Left renal pelvis (tissue), 4 donors: ENCODE measurements around the gene ZNF683. TPM values are rescaled to one million over a fixed set of nuclear protein-coding genes. Genes with fewer than 3 reads are reported as not detected.
"Not testable (repeated sequence)": the region's sequence is repeated elsewhere in the genome, so short reads cannot be mapped to it uniquely, and the experiment has no call there.

ENCODE experiments used
- DNase-seq, 4 donors: peaks; one replicate each; pipeline ENCODE4 v3.0.0-alpha.2; 2013; ENCODE audit warnings: low read depth in 4 of 4, low spot score in 3 of 4
- polyA plus RNA-seq, 4 donors: library from polyadenylated mRNA; unstranded; fragments of 120-200 nt; gene quantifications; one replicate each; pipeline ENCODE4 v1.2.1, GENCODE V29; 2013; ENCODE audit not compliant: insufficient read length in 4 of 4

Gene ZNF683
- polyA plus RNA-seq: not detected

DNA sequence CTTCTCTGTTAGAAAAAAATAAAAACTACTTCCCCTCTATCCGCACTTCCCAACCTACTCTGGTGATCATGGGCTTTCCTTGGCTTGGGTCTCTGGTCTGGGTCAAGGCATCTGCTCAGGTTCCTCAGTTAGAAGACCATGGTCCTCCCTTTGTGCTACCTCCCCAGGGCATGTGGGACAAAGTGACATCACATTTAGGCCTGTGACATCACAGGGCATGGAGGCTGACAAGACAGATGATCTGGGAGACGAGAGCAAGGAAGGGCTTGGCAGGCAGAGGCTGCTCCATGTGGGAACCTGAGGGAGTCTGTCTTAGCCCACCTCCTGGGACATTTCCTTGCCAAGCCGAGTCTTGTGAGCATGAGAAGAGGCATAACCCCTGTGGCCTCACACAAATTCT lies at the start of gene ZNF683:
Gene ZNF683 (minus strand): TSS at position 140 of the 400 bp plus-strand sequence. CDS start 4,179 bp downstream, outside the sequence.
- DNase-seq: not testable (repeated sequence)

- no peak for DNase-seq
Measured at GRCh38 chr1:26419494-26419893, 46.9 kb upstream of the ZNF683 start.

DNA sequence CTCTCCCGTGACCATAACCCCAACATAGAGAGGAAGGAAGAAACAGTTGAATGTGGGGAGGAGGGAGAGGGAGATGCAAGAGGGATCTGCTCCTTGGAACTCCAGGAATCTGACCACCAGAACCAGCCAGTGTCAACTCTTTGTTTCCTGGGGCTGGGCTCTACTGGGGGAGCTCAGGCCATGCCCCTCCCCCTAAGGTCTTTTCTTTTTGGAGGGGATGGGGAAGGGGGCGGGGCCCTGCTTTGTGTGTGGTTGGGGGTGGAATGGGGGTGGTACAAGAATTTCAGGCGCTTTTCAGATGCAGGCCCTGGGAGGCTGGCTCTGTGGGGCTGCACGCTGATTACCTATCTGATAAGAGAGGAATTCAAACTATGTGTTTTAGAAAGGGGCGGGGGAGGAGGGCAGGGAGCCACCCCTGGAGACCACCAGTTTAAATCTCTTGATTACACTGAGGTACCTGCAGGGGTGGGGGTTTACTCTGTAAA lies 46.4 kb upstream of the ZNF683 start:
- DNase-seq: no peak

DNA sequence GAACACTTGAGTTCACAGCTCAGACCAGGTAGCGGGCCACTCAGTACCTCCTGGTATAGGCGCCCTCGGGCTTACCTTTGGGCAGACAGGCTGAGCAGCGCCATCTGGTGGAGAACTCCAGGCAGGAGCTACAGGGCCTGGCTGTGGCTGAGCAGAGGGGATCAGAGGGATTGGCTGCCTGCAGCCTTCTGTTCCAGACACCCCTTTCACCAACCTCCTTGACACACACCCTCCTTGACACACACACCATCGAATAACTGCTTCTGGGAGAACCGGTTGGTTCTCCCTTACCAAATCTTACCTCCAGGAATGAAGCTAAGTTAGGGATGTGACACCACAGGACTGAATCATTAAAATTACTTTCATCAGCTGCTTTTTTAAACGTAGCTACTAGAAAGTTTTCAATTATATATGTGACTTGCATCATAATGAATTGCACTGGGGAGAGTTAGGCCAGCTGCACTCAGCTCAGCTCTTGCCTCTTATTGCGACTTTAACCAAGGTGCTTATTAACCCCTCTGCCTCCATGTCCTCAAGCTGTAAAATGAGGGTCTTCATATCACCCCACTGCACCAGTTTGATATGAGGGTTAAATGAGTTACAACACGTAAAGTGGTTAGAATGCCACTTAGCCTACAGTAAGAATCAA lies 44.7 kb upstream of the ZNF683 start:
- DNase-seq: peak in 2 of 4 donors; percentile 43 to 45

DNA sequence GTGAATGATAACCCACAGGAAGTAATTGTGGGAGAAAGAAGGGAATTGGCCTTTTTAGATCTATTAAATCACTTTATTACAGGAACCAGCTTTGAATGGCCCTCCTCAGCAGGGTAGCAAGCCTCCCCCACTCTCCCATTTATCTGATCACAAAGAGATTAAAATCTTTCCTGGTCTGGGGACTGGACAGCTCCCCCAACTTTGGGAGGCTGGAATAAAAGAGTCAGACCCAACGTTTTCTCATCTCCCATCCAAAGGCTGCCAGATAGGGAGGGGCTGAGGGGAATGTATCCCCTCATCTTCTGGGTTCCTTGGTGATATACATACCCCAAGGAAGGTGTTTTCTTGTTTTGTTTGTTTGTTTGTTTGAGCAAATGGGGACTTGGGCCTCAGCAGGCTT lies 40.5 kb upstream of the ZNF683 start:
- no peak for DNase-seq

GRCh38 chr1:26412180-26412840 lies 39.8 kb upstream of the ZNF683 start:
- DNase-seq: no peak

GRCh38 chr1:26411624-26412074 lies 39.1 kb upstream of the ZNF683 start:
- no peak for DNase-seq

GRCh38 chr1:26410706-26411623 lies 38.4 kb upstream of the ZNF683 start, which contains the start of gene LIN28A:
TSS of gene LIN28A (plus strand) at chr1:26410817. CDS start at chr1:26410892, 75 bp downstream.
- DNase-seq: no peak

DNA sequence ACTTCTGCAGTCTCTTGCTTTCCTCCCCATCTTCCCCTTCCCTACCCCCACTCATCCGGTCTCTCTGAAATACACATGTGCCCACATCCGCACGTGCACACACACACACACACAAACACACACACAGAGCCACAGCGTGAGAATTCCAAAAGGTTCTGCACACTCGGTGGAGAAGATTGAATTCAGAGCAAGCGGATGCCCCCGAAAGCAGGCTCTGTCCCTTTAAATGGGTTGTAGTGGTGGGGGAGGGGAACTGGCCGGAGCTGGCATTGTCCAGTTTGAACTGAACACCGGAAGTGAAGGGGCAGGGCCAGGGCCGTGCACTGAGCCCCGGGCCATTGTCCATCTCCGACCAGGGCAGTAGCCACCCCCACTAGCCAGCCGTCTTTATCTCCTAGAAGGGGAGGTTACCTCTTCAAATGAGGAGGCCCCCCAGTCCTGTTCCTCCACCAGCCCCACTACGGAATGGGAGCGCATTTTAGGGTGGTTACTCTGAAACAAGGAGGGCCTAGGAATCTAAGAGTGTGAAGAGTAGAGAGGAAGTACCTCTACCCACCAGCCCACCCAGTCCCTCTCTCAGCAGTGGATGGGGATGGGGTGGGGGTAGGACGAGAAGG lies 36.7 kb upstream of the ZNF683 start:
- no peak for DNase-seq

GRCh38 chr1:26408604-26409003 lies 36.1 kb upstream of the ZNF683 start:
- DNase-seq: peak; percentile 67 to 85 (median 74)

DNA sequence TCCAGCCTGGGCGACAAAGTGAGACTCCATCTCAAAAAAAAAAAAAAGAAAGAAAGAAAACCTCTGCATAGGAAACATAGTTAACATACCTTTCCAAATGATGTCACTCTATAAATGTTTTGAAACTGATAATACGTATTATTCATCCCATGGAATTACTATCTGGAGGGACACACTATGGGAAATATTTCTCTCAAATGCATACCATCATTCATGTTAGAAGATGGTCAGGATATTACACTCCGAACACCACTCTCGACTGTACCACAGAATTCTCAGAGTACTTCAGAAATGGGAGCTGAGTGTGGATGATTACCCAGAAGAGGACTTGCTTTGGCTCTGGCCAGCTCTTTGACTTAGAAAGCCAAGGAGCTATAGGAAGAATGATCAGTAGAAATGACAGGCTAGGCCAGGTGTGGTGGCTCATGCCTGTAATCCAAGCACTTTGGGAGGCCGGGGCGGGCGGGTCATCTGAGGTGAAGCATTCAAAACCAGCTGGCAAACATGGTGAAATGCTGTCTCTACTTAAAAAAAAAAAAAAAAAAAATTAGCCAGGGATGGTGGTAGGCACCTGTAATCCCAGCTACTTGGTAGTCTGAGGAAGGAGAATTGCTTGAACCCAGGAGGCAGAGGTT lies 32.8 kb upstream of the ZNF683 start:
- no peak for DNase-seq

DNA sequence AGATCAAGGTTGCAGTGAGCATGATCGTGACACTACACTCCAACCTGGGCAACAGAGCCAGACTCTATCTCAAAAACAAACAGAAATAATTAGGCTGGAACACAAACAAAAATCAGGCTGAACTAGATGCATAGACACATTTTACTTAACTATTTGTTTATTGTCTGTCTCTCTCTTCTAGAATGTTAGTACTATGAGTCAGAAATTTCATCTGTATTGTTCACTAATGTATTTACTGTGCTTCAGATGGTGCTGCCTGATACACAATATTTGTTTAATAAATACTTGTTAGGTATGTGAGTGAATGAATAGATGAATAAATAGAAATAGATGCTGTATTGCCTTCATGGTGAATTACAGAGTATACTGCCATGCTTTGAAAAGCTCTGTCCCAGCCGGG lies 32.1 kb upstream of the ZNF683 start:
- DNase-seq: no peak

DNA sequence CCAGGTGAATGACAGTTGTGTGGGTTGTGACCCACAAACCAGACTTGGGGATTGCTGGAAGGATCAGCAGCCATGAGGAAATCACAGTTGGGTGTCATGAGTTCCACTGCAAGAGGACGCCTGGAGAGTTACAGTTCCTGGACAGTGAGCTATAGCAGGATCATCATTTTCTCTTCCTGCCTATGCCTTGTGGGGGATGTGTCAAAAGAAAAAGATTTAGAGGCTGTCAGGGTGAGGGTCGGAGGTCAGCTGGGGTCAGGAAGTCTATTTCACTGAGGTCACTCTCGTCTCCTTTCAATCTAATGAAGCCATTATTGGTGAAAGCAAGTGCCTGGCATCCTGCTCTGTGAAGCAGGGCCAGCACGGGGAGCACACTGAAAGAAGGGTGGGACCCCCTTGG lies 31.1 kb upstream of the ZNF683 start:
- DNase-seq: no peak

DNA sequence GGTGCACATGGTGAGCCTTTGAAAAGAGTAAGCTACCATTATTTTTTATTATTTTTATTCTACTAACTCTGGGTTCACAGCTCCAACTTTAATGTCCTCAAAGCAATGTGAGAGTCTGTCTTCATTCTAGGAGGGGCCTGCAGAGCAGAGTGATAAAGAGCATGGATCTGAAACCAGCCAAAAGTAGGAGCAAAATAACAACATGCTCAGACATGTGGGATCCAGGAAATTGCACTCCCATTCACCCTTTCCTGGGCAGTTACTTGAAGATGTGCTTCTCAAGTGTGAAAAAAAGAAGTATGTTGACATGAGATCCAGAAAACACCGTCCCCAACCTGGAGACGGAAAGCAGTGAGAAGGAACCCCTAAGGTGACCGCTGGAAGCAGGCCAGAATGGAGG lies 29.3 kb upstream of the ZNF683 start:
- no peak for DNase-seq

DNA sequence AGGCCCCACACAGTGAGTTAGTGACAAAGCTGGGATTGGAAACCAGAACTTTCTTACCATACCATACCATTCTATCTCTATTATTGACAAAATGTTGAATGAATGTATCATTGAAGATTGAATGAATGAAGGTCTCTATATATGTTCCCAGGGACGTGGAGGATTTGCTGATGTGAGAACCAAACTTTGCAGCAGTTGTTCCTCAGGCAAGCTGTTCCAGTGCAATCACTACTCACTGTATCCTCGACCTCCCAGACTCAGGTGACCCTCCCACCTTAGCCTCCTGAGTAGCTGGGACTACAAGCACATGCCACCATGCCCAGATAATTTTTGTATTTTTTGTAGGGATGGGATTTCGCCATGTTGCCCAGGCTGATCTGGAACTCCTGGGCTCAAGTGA lies 26.5 kb upstream of the ZNF683 start:
- no peak for DNase-seq

DNA sequence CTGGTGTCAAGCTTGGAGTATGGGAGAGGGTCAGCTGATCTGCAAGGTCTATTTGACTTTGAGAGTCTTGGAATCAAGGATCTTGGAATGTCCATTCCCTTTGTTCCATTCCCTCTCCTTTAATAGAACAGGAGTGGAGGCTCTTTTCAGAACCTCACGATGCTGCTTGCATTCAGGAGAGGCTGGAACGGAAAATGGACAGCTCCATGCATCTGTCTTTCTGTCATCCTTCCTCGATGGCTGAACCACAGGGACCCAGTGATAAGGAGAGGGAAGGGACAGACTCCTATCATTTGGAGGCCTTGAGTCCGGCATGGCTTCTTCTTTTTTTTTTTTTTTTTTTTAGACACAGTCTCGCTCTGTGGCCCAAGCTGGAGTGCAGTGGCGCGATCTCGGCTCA lies 23.2 kb upstream of the ZNF683 start:
- no peak for DNase-seq

- DNase-seq: no peak
Measured at GRCh38 chr1:26391450-26391849, 18.9 kb upstream of the ZNF683 start.

- no peak for DNase-seq
Measured at GRCh38 chr1:26389604-26390247, 17.2 kb upstream of the ZNF683 start.

DNA sequence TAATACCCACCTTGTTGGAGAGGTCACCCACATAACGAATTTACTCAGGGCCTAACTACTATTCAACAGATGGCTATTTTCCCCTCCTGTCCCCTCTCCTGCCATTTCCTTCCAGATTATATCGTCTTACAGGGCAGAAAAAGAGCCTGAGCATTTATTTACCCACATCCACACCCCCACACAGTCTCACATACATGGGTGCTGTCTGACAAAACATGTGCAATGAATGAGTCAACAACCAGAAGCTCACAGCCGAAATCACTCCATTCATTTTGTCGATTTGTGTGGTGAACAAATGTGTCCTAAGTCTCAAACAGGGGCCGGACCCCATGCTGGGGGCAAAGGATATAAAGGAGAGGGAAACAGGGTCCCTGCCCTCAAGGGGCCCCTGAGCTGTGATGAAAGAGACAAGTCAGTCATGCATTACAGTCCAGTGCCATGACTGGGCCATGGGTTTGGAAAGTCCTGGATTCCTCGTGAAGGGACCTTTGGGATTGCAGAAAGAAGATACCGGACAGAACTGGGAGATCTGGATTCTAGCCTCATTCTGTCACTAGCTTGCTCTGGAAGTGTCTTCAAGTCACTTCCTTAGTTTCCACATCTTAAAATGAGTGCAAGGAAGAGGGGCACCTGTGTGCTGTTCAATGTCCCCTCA lies 16.4 kb upstream of the ZNF683 start:
- DNase-seq: no peak
